GM19372 (cell line): Measurements from ENCODE around the gene RAB7A.
"Not testable (repeated sequence)": the region's sequence is repeated elsewhere in the genome, so short reads cannot be mapped to it uniquely, and the experiment has no call there.

Experiments used
- ATAC-seq: cut with Tn5 transposase; IDR thresholded peaks from one replicate; pipeline ENCODE4 v1.9.1; 2021; ENCODE audit warnings: mild to moderate bottlenecking, low read depth, moderate library complexity; ENCODE audit not compliant: unreplicated experiment

RAB7A gene

DNA sequence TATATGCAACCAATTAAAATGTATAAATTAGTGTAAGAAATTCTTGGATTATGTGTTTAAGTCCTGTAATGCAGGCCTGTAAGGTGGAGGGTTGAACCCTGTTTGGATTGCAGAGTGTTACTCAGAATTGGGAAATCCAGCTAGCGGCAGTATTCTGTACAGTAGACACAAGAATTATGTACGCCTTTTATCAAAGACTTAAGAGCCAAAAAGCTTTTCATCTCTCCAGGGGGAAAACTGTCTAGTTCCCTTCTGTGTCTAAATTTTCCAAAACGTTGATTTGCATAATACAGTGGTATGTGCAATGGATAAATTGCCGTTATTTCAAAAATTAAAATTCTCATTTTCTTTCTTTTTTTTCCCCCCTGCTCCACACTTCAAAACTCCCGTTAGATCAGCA lies 88.1 kb downstream of the RAB7A start:
- no peak for ATAC-seq

DNA sequence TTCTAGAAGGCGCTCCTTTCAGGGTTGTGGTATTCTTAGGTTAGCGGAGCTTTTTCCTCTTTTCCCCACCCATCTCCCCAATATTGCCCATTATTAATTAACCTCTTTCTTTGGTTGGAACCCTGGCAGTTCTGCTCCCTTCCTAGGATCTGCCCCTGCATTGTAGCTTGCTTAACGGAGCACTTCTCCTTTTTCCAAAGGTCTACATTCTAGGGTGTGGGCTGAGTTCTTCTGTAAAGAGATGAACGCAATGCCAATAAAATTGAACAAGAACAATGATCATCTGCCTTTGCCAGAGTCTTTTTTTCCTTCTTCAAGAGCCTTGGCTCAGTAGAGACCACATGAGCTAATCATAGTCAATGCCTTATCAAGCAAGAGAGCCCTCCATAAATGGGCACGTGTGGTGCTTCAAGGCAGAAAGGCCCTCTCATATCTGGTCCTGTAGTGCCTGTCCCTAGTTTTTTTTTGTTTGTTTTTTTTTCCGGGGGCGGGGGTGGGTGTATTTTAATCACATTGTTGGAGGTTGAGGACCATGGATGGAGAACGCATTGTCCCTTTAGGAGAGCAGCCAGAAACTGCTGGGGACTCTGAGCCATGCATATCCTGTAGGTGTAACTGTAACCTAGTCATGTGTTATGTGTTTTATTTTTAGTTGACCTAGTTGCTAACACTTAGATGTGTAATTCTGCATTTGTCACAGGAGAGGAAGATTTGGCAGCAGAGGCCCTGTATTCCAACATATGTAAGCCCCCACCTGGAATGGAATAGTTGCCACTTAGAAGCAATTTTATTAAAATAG lies 88.7 kb downstream of the RAB7A start:
- no peak for ATAC-seq

DNA sequence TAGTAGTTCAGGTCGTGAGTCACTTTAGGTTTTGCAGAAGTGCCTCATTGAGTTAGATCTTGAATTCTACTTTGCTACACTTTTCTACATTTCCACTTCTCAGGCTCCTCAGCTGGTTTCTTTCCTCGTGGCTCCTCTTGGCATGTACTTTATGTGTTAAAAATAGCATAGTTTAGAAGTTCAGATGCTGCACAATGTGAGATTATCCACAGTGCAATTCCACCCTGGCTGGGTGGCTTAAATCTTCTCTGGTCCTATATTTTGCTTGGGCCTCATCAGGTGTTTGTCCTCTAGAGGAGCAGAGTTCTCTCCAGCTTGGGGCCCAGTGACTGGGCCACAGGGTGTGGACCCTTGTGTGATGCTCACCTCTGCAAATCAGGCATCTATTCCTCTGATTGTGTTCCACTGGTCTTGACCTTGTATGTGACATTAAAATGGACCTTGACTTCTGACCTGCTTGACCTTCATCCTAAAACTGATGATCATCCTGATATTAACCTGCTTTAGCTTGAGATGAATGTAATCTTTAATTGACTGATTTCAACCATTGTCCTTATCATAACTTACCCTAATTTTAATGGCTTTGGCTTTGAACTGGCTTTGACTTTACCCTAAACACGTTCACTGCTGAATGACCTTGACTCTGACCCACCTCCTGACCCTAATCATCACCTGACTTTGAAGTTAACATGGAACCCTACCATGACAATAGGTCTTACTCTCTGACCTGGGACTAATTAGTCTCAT lies 89.5 kb downstream of the RAB7A start:
- no peak for ATAC-seq

DNA sequence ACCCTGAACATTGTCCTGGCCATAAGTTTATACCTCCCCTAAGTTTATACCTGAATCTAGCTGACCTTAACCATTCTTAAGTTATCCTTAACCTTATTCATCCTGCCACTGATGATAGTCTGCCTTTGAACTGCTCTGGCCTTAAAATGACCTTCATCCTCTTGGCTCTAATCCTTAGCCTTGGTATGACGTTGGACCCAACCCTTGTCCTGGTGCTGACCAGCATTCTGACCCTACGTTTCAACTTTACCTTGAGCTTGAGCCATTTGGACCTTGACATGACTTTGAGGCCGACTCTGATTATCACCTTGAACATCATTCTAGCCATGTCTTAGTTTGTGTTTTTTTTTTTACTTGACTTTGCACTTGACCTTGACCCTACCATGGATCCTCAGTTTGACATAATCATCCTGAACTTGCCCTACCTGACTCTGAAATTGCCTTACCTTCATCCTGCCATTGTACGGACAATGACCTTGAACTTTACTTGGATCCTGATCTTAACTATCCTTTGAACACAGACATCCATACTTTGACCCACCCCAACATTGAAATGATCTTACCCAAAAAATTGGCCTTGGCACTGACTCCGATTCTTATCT lies 92.3 kb downstream of the RAB7A start:
- no peak for ATAC-seq

DNA sequence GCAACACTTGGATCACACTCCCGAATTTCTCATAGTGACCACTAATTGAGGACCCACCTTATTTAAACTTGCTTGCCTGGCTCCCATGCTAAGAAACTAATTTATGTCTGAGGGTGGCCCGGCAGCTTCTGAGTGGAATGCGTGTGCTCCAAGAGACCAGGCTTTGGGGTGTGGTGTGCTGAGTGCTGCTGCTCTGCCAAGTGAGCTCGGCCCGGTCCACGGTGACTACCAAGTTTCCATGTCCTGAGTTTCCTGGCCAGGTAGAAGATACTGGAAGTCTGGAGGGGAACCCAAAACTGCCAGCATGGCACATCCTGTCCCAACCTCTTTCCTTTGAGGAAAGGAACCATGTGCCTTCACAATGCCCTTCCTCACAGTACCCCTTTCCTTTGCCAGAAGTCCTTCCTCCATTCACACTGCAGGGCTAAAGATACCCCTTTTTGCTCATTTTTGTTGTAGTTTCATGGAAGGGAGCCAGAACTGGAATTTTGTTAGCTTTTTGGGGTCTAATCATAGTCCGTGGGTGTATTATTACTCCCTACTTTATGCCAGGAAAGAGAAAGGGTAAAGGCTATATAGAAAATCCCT lies 94.4 kb downstream of the RAB7A start:
- ATAC-seq: no peak

DNA sequence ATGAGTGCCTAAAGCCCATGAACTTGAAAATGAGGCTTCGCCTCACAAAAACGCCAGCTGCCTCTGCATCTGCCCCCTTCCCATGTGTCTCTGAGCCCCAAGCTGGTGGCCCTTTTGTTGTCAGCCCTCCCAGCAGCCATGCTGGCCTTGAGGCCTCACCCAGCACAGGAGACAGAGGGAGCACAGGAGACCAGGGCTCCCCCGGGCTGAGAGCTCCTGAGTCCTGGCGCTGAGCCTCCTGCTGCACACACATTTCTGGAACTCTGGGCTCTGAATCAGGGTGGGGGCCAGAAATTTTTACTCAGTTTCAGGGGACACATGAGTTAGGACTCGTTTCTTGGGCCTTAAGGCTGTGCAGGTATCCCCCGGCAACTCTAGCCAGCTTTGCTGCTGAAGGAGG lies 97.0 kb downstream of the RAB7A start:
- no peak for ATAC-seq

DNA sequence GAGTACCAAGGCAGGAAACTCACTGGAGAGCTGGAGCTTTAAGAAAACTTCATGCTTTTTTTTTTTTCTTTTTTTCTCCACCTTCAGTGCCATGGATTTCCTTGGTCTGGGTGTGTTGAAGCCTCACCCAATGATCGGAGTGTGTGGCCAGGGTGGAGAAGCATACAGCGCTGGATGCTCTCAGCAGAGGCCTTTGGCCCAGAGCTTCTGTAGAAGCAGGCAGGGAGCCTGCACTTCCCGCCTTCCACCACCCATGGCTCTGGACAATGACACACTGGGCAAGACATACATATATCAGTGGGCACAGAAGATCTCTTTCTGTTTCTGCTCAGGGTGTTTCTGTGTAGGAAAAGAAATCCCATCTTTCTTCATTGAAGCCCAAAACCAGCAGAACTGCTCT lies 97.6 kb downstream of the RAB7A start:
- no peak for ATAC-seq

DNA sequence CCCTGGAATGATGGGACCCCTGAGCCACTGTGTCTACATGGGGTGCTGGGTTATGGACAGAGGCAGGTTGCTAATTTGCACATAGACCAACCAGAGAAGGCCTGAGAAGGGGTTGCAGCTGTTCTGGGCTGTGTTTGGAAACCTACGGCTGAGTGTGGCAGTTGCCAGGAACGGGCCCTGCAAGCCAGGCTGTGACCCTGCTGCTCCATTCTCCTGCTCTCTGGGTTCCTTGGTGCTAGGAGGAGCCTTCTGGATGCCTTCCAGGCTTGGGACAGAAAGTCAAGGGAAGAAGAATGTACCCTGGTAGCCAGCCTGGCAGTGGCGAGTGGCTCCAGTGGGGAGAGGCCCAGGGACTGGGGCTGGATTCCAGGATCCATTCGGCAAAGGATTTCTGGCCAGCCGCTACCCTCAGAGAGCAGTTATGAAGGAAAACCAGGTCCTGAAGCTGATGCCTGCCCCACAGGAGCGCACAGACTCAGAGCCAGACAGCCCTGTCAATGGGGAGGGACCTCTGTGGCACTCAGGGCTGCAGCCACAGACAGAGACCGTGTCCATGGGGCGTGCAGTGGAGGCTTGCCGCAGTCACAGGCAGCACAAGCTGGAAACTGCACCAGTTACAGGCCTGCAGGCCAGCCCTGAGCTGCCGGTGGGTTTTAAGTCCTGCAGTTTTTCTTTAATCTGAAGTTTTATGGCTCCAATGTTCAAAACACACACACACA lies 98.3 kb downstream of the RAB7A start:
- ATAC-seq: no peak

DNA sequence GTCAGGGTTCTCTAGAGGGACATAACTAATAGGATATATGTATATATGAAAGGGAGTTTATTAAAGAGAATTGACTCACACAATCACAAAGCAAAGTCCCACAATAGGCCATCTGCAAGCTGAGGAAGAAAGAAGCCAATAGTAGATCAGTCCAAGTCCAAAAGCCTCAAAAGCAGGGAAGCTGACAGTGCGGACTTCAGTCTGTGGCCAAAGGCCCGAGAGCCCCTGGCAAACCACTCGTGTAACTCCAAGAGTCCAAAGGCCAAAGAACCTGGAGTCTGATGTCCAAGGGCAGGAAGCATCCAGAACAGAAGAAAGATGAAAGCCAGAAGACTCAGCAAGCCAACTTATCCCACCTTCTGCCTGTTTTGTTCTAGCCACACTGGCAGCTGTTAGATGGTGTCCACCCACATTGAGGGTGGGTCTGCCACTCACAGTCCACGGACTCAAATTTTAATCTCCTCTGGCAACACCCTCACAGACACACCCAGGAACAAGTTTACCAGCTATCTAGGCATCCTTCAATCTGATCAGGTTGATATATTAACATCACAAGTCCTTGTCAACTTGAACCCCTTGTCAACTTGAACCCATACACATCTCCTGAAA lies 99.2 kb downstream of the RAB7A start:
- no peak for ATAC-seq

DNA sequence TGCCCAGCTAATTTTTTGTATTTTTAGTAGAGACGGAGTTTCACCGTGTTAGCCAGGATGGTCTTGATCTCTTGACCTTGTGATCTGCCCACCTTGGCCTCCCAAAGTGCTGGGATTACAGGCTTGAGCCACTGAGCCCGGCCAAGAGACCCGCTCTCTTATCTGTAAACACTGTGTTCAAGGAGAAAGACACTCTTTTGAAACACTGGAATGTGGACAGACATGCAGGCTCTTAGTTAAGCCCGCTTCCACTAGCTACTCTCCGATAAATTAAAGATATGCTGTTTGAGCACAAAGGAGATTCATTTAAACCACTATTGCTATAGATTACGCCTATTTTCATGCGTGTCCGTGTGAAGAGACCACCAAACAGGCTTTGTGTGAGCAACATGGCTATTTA lies 103.1 kb downstream of the RAB7A start:
- not testable (repeated sequence) for ATAC-seq

DNA sequence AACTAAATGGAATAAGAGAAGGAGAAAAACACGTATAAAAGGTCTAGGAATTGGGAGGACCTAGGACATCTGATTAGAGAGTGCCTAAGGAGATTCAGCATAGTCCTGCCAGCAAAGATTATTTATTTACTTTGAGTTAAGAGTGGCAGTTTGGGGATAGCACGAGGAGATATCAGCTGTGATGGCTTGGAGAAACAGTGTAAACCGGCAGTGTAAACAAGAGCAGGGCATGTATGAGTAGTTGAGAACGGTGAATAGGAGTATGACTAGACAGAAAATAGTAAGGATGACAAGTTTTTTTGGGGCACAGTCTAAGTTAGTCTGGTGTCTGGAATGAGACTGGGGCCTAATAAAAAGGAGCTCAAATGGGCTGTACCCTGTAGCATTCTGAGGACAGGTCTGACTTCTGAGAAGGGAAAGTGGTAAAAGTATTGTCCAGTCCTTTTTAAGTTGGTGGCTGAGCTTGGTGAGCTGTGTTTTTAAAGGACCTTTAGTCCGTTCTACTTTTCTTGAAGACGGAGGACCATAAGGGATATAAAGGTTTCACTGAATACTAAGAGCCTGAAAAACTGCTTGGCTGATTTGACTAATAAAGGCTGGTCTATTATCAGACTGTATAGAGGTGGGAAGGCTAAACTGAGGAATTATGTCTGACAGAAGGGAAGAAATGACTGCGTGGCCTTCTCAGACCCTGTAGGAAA lies 104.1 kb downstream of the RAB7A start:
- ATAC-seq: not testable (repeated sequence)

DNA sequence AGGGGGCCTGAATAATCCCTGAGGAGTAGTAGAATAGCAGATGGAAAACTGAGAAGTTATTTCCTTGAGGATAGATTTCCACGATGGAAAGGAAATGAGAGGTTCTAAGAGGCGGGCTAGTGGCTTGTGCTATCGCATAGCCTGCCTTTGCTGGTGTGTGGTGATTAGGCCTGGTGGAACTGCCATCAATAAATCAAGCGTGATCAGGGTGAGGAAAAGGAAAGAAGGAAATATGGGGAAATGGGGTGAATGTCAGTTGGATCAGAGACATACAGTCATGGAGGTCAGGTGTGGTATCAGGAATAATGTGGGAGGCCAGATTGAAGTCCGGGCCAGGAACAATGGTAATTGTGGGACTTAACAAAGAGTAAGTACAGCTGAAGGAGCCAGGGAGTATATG lies 104.8 kb downstream of the RAB7A start:
- ATAC-seq: not testable (repeated sequence)

DNA sequence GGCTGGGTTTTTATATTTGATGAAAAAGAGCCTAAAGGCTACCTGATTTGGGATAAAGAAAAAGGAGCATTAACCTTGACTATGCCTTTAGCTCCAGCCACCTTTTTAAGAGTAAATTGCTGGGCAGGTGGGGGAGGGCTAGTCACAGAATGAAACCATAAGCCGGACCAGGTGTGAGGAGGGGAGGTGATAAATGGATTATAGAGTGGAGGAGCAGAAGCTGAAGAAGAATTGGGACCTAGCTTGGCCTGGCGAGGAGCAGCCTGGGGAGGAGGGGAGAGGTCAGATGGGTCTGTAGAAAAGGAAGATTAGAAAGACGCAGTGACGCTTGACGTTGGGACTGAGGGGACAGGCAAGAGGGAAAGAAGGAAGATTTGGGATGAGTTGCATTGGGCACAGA lies 107.0 kb downstream of the RAB7A start:
- ATAC-seq: not testable (repeated sequence)

DNA sequence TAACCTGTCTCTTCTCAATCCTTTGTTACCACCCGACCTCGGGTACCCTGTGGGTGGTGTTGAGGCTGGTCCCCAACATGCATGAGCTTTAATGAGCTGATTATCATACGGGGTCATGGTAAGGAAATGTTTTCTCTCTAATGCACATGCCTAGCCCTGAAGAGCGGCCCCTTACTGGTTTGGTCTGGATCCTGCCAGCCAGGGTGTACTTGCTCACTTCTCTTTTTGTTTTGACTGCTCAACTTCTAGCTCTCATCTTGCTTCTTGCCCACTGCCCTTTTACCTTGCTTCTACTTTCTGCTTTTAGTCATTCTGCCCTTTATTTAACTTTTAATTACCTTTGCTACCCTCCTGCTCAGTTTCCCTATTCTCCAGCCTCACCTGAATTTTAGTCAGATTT lies 109.1 kb downstream of the RAB7A start:
- no peak for ATAC-seq

DNA sequence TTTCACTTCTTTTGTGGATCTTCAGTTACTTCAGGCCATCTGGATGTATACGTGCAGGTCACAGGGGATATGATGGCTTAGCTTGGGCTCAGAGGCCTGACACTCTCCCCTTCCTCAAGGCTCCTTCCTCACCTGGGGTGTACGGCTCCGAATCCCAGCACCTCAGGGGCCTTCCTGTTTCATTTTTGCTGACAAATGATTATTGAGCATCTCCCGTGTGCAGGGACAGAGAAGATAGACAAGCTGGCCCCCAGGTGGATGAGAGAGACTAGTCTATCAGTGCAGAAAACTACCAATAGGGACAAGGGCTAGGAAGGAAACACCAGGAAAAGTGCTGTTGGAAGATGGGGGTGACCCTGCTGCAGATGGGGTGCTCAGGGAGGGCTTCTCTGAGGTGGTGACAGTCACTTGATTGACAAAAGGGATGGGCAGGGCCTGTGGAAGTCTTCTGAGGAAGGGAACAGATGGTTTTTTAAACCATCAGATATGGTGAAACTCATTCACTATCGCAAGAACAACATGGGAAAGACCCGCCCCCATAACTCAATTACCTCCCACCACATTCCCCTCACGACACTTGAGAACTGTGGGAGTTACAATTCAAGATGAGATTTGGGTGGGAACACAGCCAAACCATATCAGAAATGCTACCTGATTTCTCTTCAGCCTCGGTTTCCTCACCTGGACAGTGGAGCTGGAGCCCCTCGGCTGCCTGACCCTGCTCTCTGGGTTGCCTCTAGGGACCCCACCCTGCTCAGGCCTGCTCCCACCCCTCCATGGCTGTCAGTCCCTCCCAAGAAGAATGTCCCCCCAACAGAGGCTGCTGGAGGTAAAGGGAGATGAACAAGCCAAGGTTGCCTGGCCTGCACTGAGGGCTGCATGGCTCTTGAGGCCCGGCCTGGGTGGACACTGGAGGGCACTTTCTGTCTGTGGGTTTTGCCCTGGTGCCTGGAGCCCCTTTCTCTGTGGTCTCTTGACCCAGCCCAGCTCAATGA lies 116.2 kb downstream of the RAB7A start:
- ATAC-seq: no peak

DNA sequence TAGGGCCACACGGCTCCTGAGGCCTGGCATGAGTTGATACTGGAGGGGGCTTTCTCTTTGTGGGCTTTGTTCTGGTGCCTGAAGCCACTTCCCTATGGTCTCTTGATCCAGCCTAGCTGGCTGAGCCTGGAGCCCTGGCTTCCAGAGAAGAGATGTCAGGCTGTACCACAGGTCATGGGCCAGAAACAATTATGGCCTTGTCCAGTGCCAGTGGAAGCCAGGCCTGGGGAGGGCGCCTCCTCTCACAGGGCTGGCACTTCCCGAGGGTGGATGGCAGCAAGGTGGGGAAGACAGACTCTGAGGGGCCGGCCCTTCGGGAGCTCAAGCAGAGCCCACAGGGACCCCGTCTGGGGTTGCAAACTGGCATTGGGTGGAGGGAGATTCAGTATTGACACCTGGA lies 118.5 kb downstream of the RAB7A start:
- ATAC-seq: no peak

DNA sequence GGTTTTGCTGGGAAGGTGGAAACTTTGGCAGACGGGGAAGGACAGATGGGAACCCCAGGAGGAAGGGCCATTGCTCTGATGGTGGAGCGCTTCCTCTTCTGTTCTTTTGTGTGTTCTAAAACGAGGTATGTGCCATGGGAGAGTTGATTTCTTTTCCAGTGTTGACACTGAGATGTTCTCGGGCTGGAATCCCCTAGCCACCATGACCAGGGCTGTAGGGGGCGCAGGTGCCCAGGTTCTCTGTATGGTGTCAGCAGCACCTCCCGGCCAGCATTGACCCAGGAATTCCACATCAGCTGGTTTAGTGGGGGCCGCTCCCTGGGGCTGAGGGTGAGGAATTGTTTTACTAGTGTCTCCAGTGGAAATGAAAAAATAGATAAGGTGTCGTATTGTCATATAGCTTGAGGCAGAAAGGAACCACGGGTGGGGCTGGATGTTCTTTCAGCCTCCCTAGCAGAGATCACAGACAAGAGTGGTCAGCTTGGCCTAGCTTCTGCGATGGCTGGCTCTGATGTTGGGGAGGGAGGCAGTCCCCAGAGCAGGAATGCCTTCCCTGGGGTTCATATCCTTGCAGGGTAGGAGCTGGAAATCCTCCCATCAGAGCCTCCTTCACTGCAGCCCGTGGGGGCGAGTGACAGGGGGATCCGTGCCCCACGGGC lies 119.3 kb downstream of the RAB7A start:
- ATAC-seq: no peak
